IPS-18a (cell line): ENCODE measurements around the gene MYOD1.

ENCODE experiments used
- H3K27ac ChIP-seq: one replicate; pipeline ENCODE4 v1.5.1; 2013; ENCODE audit warnings: low read length
- H3K27me3 ChIP-seq: one replicate; pipeline ENCODE4 v1.6.1; 2013; ENCODE audit warnings: mild to moderate bottlenecking, low read length; ENCODE audit not compliant: control insufficient read depth, insufficient read depth
- H3K36me3 ChIP-seq: one replicate; pipeline ENCODE4 v1.6.1; 2013; ENCODE audit warnings: low read depth, low read length; ENCODE audit not compliant: control insufficient read depth
- H3K4me1 ChIP-seq: one replicate; pipeline ENCODE4 v1.6.1; 2013; ENCODE audit warnings: low read depth, low read length; ENCODE audit not compliant: control insufficient read depth
- H3K4me3 ChIP-seq: one replicate; pipeline ENCODE4 v1.5.1; 2013; ENCODE audit warnings: low read length
- H3K9ac ChIP-seq: one replicate; pipeline ENCODE4 v1.6.1; 2013; ENCODE audit warnings: mild to moderate bottlenecking, low read length, moderate library complexity
- H3K9me3 ChIP-seq: one replicate; pipeline ENCODE4 v1.6.1; 2013; ENCODE audit warnings: low read depth, low read length; ENCODE audit not compliant: control insufficient read depth

MYOD1 gene

DNA sequence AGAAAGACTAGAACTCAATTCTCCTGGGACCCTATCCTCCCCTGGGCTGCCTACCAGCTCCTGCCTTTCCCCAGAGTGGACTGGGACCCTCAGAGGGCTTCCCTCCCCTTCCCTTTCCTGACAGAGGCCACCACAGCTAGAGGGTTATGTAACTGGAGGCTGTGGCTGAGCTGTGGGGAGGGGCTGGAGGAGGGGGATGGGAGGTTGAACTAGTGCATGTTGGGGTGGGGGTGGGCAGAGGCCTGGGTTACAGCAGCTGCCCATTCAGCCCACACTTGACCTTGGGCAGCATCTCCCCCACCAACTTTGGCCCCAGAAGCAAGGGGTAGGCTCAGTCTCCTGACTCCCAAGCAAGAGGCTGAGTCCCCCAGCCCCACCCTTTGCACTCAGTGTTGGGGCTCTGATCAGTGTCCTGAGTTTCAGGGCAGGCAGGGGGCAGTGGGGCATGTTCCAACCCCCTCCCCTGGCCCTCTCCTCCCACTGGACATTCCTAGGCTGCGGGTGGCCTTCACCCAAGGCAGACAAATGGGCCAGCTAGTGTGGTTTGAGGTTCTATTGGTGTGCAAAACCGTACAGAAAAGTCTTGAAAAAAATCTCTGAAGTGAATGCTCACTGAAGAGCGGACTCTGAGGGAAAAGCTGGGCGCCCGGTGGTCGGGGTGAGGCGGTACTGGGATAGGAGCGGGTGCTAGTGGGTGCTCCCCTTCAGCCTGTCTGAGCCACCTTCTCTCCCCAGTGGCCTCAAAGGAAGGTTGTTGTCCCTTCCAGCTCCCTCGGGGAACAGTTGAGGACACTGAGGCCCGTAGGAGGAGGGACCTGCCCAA, 19.0 kb downstream of the MYOD1 start:
- Histone ChIP-seq H3K9me3 (no peaks in the 10 kb centered on the region), H3K9ac (no peak overlapping the region), H3K36me3 (no peaks in the 10 kb centered on the region), H3K4me1 (peaks cover 21% of the 10 kb centered on the region), H3K27ac (no peak overlapping the region), H3K27me3 (peaks cover 59% of the 10 kb centered on the region), H3K4me3 (peak overlapping the region; percentile 17)

DNA sequence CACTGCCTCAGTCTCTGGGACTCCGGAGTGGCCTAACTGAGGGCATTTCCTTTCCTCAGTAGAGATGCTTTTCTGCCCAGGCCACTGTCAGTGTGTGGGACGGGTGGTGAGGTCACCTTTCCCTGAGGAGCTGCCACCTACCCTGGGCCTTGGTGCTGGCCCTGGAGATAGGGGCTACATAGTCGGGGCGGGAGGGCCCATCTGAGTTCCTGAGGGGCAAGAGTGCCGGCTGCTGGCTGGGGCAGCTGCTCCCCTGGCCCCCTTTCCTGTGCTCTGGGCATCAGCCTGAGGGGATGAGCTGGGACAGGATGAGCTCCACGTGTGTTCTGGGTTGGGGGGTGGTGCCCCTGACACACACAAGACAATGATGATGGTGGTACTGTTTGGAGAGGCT, 20.6 kb downstream of the MYOD1 start:
- H3K4me3 ChIP-seq: no peak overlapping the region
- no peak overlapping the region for H3K27ac ChIP-seq
- H3K9me3 ChIP-seq: no peaks in the 10 kb centered on the region
- H3K9ac ChIP-seq: no peak overlapping the region
- H3K36me3 ChIP-seq: no peaks in the 10 kb centered on the region
- peaks cover 21% of the 10 kb centered on the region for H3K4me1 ChIP-seq
- H3K27me3 ChIP-seq: peaks cover 47% of the 10 kb centered on the region

DNA sequence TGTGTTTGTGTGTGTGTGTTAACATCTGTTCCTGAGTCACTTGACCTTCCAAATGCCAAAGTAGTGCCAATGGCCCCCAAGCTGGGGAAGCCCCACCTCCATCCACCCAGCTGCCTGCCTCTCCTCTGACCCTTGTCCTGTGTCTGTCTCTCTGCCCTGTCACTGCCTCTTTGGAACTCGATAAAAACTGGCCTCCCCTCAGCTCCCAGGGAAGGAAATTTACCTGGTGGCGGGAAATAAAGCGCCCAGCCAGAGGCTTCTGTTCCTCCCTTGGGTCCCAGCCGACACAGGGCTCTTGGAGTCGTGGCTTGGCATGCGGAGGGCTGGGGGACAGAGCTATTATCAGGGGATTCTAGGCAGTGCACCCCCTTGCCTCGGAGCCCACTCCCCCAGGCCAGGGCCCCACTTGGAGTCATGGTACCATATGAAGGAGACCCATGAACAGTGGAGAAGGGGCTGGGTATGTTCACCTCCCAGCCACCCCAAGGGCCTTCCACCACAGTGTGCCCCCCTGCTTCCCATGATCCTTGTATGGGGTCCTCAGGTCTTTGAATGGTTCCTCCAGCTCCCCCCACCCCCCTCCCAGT, 21.4 kb downstream of the MYOD1 start:
- peaks cover 21% of the 10 kb centered on the region for H3K4me1 ChIP-seq
- H3K9me3 ChIP-seq: no peaks in the 10 kb centered on the region
- H3K27ac ChIP-seq: no peak overlapping the region
- no peak overlapping the region for H3K4me3 ChIP-seq
- H3K9ac ChIP-seq: no peak overlapping the region
- H3K27me3 ChIP-seq: peaks cover 39% of the 10 kb centered on the region
- H3K36me3 ChIP-seq: no peaks in the 10 kb centered on the region

DNA sequence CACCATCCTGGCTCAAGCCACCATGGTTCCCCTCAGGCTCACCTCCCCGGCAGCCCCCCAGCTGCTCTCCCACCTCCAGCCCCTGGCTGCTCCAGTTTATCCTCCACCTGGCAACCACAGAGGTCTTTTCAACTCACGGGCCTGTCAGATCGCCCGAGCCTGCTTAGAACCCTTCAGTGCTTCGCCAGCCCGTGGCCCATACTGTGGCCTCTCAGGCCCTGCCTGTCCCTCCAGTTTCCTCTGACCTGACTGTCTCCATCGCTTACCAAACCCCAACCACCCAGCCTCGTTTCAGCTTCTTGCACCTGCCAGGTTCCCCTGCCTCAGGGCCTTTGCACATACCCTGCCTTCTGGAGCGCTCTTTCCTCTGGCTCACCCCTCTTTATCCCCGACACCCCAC, 22.1 kb downstream of the MYOD1 start:
- no peaks in the 10 kb centered on the region for H3K9me3 ChIP-seq
- H3K27me3 ChIP-seq: peaks cover 32% of the 10 kb centered on the region
- H3K4me3 ChIP-seq: no peak overlapping the region
- H3K36me3 ChIP-seq: no peaks in the 10 kb centered on the region
- H3K4me1 ChIP-seq: peaks cover 21% of the 10 kb centered on the region
- no peak overlapping the region for H3K9ac ChIP-seq
- no peak overlapping the region for H3K27ac ChIP-seq

DNA sequence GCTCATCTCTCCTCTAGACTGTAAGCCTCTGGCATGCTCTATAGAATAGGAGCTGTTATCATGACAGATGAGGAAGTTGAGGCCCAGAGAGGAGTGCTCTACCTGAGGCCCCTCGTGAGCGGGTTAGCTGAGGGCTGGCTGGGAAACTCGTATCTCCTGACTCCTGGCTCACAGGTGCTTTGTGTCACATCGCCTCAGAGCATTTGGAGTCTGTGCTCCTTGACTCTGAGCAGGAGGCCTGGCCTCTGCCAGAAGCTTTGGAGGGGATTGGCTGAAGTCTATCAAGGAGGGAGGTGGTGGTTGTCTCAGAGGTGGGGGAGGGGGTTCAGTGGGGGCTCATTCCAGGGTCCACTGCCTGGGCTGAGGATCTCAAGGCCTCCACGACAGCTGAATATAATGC, 22.6 kb downstream of the MYOD1 start:
- no peaks in the 10 kb centered on the region for H3K9me3 ChIP-seq
- peaks cover 21% of the 10 kb centered on the region for H3K4me1 ChIP-seq
- no peak overlapping the region for H3K4me3 ChIP-seq
- no peak overlapping the region for H3K9ac ChIP-seq
- H3K27me3 ChIP-seq: peaks cover 26% of the 10 kb centered on the region
- no peaks in the 10 kb centered on the region for H3K36me3 ChIP-seq
- no peak overlapping the region for H3K27ac ChIP-seq

DNA sequence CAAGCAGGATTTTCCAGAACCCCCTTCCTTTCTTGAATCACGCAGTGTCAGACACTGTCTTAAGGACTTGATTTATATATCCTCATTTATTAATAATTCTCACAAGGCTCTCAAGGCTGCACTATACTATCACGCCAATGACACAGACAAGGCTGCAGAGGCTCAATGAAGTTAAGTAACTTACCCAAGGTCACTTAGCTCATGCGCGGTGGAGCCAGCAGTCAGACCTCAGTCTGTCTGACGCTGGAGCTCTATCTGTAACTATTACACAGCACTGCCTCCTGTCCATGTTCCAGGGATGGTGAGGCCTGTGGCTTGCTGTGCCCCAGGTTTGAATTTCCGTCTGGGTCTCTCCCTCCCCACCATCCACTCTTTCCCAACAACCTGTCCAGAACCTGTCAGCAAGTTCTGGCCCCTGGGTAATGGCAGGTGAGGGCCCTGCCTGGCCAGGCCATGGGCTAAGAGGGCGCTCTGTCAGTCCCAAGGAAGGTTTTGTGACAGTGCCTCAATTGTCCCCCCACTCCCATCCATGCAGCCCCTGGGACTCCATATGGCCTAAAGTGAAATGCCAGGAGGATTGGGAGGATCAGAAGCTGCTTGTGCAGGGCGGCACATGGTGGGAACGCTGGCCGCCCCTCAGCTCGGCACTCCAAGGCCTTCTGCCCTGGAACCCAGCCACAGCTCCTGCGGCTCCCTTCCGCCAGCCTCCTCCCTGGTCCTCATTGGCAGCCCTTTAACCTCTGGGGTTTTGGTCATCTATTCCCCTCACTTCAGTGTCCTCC, 23.8 kb downstream of the MYOD1 start:
- H3K9ac ChIP-seq: no peak overlapping the region
- H3K27ac ChIP-seq: no peak overlapping the region
- H3K4me1 ChIP-seq: peaks cover 10% of the 10 kb centered on the region
- H3K9me3 ChIP-seq: no peaks in the 10 kb centered on the region
- no peaks in the 10 kb centered on the region for H3K36me3 ChIP-seq
- peaks cover 14% of the 10 kb centered on the region for H3K27me3 ChIP-seq
- no peak overlapping the region for H3K4me3 ChIP-seq

DNA sequence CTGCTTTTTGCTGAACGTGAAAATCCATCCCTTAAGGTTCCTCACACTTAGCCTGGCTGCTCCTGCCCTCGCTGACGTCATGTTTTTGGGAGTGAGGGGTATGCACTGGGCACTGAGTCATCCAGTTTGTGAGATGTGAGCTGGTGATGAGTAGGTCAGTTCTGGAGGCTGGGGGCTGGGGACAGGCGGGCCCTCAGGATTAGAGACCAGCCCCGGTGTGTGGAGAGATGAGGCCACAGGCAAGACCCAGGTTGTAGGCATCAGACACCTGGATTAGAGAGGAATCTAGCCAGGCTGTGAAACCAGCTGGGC, 24.4 kb downstream of the MYOD1 start:
- Histone ChIP-seq H3K4me1 (peaks cover 5% of the 10 kb centered on the region), H3K36me3 (no peaks in the 10 kb centered on the region), H3K4me3 (no peak overlapping the region), H3K27ac (no peak overlapping the region), H3K9ac (no peak overlapping the region), H3K9me3 (no peaks in the 10 kb centered on the region), H3K27me3 (peaks cover 9% of the 10 kb centered on the region)

DNA sequence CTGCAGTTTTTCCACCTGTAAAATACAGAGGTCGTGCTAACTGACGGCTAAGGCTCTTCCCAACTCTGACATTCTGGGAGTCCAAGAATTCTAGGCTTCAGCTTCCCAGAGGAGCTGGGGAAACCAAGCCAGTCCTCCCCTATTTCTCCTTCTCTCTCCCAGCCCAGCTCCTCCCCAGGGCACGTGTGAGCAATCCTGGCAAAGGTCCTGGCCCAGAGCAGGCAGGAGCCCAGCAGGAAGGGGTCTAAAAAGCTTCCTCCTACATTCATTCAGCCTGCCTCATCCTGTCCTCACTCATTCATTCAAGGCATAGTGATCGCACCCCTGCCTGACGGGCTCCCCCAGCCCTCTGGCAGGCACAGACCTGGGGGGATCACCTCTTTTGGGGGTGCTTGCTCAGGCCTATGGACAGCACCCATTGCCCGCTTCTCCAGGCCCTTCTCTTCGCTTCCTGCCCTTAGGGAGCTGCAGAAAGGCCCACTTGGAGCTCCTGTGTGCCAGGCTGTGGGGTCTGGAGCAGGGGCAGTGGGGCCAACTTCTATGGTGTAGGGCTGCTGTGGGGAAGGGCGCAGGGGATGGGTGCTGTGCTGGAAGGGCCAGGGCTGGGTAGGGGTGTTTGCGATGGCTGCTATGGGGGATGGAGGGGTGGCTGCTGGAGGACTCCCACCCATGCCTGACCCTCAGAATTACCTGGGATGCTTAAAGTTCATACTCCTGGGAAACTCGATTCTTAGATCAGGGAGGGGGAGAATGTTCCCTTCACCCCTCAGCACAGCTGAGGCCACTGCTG, 25.0 kb downstream of the MYOD1 start:
- Histone ChIP-seq H3K36me3 (no peaks in the 10 kb centered on the region), H3K9ac (no peak overlapping the region), H3K4me3 (no peak overlapping the region), H3K27ac (no peak overlapping the region), H3K4me1 (no peaks in the 10 kb centered on the region), H3K9me3 (no peaks in the 10 kb centered on the region), H3K27me3 (peaks cover 4% of the 10 kb centered on the region)

DNA sequence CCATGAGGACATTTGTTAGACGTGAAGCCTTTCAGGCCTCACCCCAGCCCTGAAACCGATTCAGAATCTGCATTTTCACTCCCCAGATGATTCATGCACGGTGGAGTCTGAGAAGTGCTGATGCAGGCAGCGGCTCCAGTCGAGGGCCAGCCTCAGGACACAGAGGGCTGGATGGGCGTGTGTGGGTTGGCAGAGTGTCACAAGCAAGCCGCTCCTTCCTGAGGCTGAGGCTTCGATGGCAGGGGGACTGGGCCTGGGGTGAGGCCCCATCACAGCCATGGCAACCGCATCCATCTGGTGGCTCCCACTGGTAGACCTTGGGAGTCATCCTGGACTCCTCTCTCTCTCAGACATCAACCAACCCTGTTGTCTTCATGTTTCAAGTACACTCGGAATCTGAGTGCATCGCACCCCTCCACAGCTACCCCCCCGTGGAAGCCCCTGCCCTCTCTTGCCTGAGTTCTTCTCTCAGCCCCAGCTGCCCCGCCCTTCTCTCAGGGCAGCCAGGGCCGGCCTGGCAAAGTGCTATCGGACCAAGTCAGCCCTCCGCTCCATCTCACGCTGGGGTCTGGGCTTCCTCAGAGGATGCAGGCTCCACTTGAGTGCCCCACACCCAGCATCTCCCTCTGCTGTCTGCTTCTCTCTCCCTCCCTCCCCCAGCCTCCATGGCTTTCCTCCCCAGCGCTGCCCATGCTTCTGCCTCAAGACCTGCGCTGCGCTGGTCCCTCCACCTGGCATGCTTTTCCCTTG, 25.8 kb downstream of the MYOD1 start:
- no peak overlapping the region for H3K4me3 ChIP-seq

DNA sequence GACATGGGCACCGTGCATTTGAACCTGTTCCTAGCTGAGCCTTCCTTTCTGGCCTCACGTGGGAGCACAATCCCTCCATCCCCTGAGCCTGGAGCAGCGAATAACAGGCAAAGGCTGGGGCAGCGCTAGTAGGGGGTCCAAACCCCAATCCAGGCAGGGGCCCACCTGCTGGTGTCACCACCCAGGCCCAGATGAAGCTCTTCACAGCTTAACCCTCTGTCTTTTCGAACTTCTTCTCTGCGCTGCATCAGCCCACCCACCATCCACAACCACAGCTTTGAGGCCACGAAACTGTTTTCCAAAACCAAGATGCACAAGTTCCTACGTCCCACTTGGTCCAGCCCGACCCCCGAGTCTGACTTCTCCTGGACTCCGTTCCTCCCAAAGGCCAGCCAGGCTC, 26.7 kb downstream of the MYOD1 start:
- H3K36me3 ChIP-seq: no peaks in the 10 kb centered on the region
- no peak overlapping the region for H3K27ac ChIP-seq
- no peak overlapping the region for H3K4me3 ChIP-seq
- H3K9me3 ChIP-seq: no peaks in the 10 kb centered on the region
- H3K4me1 ChIP-seq: no peaks in the 10 kb centered on the region
- H3K27me3 ChIP-seq: no peaks in the 10 kb centered on the region
- no peak overlapping the region for H3K9ac ChIP-seq

More for the DNA sequence above, 25.8 kb downstream of the MYOD1 start:
- Histone ChIP-seq H3K9me3 (no peaks in the 10 kb centered on the region), H3K9ac (no peak overlapping the region), H3K4me1 (no peaks in the 10 kb centered on the region), H3K36me3 (no peaks in the 10 kb centered on the region), H3K27ac (no peak overlapping the region), H3K27me3 (no peaks in the 10 kb centered on the region)
